ENCODE results near the gene CRHBP.
"Not testable (repeated sequence)": the region's sequence is repeated elsewhere in the genome, so short reads cannot be mapped to it uniquely, and the experiment has no call there.

Gene CRHBP

GRCh38 chr5:76958991-76959767 is 6.3 kb downstream of the CRHBP start:
- DNase-seq (ENCODE audit: low spot score), result no peak

GRCh38 chr5:76960004-76960625 is 7.3 kb downstream of the CRHBP start:
- DNase-seq (ENCODE audit: low spot score), result no peak

DNA sequence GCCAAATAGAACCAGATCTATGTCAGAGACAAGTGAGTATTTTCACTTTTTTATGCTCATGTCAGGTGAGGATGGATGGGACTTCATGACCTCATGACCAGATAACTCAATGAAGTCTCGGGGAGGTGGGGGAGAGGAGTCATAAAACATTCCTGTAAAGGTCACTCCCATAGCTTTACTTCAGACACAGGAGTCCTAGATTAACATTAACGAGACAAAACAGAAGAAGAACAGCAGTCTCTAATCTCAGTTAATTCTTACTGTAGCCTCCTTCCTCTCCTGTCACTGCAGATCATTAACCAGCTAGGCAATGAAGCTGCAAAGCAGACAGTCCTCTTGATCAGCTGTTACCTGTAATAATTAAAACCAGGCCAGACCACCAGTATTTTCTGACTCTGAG is 11.2 kb downstream of the CRHBP start:
- no peak for DNase-seq (ENCODE audit: low spot score)

DNA sequence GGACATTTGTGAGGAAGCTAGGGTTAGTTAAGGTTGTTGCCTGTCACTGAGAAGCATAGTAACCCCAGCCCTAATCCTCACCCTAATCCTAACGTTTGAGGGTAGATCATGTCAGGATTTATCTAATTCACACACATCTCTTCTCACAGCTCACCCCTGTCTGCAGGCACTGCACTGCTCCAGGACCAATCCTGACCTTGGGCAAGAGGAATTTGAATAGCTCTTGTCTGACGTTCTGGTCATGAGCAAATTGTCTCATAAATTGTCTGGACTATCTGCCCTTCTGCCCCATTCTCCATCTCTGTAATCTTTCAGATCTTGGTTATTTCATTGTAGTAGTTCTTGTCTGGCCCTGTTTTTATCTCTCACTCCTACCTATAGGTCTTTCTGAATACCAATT is 18.7 kb downstream of the CRHBP start:
- no peak for DNase-seq (ENCODE audit: low spot score)

DNA sequence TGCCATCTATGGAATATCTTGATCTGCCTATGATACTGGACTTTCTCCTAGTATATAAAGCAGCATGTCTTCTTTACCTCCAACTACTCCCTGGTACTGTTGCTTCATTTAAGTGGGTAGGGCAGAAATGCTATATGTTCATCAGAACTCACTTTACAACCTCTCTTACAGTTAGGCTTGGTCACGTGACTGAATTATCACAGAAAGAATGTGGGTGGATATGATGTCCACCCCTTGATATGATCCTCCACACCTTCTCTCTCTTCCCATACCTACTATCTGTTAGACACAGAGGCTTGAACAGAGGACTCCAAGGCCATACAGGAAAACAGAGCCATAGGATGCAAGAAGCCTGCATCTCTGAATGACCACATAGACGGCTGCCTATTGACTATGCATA is 19.8 kb downstream of the CRHBP start:
- DNase-seq (ENCODE audit: low spot score), result no peak

GRCh38 chr5:76974785-76975184 is 21.9 kb downstream of the CRHBP start:
- DNase-seq (ENCODE audit: low spot score), result no peak

DNA sequence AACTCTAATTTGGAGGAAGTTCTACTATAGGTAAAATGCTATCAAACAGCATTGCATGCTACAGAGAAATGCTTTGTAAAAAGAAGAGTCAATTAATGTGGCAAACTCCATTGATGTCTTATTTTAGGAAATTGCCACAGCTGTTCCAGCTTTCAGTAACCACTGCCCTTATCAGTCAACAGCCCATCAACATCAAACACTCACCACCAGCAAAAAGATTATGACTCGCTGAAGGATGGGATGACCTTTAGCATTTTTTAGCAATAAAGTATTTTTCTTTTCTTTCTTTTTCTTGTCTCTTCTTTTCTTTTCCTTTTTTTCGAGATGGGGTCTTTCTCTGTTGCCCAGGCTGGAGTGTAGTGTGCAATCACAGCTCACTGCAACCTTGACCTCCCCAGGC is 26.0 kb downstream of the CRHBP start:
- no peak for DNase-seq (ENCODE audit: low spot score)

DNA sequence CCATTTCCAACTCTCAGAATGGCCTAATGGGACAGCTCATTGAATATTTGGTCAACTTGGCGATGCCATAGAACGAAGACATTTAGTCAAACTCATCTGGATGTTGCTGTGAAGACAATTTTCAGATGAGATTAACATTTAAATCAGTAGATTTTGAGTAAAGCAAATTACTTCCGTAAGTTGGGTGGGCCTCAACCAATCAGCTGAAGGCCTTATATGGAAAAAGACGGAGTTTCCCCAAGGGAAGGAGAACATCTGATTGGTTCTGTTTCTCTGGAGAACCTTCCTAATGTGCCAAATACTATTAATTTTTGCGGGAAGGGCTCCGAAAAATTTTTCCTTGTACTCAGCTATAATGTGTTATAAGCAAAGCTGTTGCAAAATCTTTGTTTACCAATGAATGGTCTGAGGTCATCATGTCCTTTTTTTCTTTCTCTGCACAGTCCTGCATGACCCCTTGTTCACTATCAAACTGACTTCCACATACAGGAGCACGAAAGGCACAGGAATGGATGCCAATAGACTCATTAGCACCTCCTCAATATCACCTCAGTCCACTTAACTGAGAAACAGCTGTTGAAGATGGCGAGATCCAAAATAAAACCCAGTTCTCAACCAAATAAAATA is 27.8 kb downstream of the CRHBP start:
- no peak for DNase-seq (ENCODE audit: low spot score)

DNA sequence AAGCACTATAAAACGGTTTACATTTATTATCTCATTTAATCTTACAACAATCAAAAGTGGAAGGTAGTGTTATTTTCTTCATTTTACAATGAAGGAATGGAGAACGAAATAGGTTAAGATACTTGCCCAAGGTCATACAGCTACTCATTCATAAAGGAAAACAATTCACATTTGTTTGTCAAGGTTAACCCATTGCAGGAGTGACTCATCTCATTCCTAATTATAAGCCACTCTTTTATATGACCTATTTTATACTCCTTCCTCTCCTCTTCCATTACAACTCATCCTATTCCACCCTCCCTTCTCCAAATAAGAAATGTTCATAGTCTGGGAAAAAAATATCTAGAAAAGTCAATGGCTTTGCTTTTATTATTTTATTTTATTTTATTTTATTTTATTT is 29.6 kb downstream of the CRHBP start:
- DNase-seq (ENCODE audit: low spot score), result no peak

DNA sequence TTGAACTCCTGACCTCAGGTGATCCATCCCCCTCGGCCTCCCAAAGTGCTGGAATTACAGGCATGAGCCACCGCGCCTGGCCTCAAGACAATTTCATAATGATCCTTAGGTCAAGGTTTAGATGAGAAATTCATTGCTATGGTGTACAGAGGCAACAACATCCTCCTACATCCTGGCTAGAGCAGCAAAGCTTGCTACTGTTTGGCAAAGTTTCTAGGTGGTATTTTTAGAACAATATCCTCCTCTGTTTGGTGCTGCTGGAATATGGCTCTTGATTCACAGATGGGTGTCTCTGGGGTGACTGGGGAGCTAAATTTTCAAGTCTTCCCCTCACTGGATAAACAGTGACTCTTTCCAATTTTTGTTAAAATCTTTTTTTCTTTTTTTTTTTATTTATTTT is 30.6 kb downstream of the CRHBP start:
- DNase-seq (ENCODE audit: low spot score), result peak; percentile 86

- no peak for DNase-seq (ENCODE audit: low spot score)
Observed at GRCh38 chr5:76986825-76987526, 34.1 kb downstream of the CRHBP start.

- no peak for DNase-seq (ENCODE audit: low spot score)
Observed at GRCh38 chr5:76990899-76991459, 38.1 kb downstream of the CRHBP start.

- not testable (repeated sequence) for DNase-seq (ENCODE audit: low spot score)
Observed at GRCh38 chr5:76993436-76993835, 40.6 kb downstream of the CRHBP start.

- no peak for DNase-seq (ENCODE audit: low spot score)
Observed at GRCh38 chr5:76994337-76994736, 41.5 kb downstream of the CRHBP start.

GRCh38 chr5:76998251-76998650 is 45.4 kb downstream of the CRHBP start:
- DNase-seq (ENCODE audit: low spot score), result not testable (repeated sequence)

GRCh38 chr5:76999451-76999850 is 46.6 kb downstream of the CRHBP start:
- DNase-seq (ENCODE audit: low spot score), result no peak

DNA sequence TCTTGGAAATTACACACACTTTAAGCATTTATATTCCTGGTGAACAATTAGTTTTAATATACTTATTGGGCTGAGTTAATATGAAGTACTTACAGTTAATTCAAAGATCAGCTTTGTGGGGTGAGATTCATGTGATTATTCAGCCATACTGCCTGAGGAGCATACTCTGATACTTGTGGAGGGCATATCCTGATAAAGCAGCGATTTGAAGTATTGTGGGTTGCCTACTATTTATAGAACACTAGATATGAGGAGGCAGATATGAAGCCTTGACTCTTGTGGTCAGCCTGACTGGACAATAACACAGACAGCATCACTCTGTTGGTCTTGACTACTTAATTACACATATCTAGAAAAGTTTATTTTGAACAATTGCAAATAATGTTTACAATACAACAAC is 50.4 kb downstream of the CRHBP start:
- DNase-seq (ENCODE audit: low spot score), result no peak

DNA sequence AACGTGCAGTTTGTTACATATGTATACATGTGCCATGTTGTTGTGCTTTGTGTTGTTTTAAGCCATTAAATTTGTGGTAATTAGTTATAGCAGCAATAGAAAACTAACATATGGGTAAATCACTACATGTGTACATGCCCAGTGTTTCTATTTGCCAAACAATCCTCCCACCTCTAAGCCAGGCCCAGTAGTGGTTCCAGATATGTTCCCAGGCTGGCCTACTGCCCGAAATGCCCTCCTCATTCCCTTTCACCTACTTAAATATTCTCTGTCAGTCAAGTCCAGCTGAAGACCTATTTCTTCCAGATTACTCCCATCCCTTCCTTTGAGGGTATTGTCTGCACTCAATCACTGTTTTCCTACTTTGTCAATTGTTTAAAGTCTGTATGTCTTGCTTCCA is 53.3 kb downstream of the CRHBP start:
- no peak for DNase-seq (ENCODE audit: low spot score)

- no peak for DNase-seq (ENCODE audit: low spot score)
Observed at GRCh38 chr5:77008413-77008812, 55.6 kb downstream of the CRHBP start.

DNA sequence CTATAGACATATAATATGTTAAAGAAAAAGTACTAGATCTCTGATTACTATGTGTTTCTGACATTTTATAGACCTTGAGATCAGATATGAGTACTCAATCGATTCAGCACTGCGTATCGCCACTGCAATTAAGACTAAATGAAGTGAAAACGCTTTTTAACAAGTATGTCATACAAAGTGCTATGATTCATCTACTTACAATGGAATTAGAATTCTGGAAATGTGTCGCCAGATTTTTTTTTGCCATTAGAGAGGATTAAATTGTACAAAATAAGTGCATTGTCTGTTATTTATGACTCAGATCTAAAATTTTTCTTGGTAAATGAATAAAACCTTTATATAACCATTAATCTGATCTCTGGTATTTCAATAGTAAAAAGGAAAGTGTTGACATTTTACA is 57.4 kb downstream of the CRHBP start:
- DNase-seq (ENCODE audit: low spot score), result no peak

GRCh38 chr5:77011498-77011897 is 58.7 kb downstream of the CRHBP start:
- DNase-seq (ENCODE audit: low spot score), result no peak

- no peak for DNase-seq (ENCODE audit: low spot score)
Observed at GRCh38 chr5:77012601-77013000, 59.8 kb downstream of the CRHBP start.
